KG1 (cell line): ENCODE results near the gene SIPA1L2.
"Not testable (repeated sequence)": the region's sequence is repeated elsewhere in the genome, so short reads cannot be mapped to it uniquely, and the experiment has no call there.

Experiments
- DNase-seq: peaks from one replicate; lab custom pipeline; 2025; lab: John Stamatoyannopoulos, UW

The SIPA1L2 gene

DNA sequence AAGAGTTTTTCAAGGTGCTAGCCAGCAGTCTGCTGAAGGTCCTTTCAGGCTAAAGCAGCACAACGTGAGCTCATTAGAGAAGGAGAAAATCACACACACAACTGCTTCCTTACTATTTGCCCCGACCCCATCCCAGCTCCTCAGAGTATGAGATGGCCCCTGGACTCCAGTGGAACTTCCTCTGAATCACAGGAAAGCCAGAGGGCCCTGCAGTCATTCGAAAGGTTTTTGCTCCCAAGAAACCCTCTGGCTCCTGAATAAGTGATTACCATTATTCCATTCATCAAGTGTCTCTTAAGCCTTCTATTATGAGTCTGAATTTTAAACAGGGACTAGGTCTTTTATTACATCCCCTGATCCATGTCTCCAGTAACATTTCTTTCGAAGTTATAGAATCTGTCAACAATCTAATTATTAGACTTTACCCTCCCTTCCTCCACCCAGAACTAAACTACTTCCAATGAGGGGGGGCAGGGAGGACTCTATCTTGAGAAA lies 14.6 kb downstream of the SIPA1L2 start:
- DNase-seq = no peak

- DNase-seq = no peak
Observed at GRCh38 chr1:232614811-232615210, 15.1 kb downstream of the SIPA1L2 start.

- DNase-seq = no peak
Observed at GRCh38 chr1:232613752-232614381, 16.1 kb downstream of the SIPA1L2 start.

GRCh38 chr1:232612836-232613235 lies 17.1 kb downstream of the SIPA1L2 start:
- DNase-seq = not testable (repeated sequence)

DNA sequence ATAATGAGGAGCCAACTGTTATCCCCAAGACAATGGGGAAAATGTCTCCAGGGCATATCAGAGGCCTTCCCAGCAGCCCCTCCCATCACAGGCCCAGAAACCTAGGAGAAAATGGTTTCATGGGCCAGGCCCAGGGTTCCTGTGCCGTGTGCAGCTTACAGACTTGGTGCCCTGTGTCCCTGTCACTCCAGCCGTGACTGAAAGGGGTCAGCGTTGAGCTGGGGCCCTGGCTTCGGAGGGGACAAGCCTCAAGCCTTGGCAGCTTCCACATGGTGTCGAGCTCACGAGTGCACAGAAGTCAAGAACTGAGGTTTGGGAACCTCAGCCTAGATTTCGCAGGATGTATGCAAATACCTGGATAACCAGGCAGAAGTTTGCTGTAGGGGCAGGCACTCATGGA lies 18.1 kb downstream of the SIPA1L2 start:
- no peak for DNase-seq

- not testable (repeated sequence) for DNase-seq
Observed at GRCh38 chr1:232610902-232611745, 18.8 kb downstream of the SIPA1L2 start.

- DNase-seq = no peak
Observed at GRCh38 chr1:232610192-232610901, 19.6 kb downstream of the SIPA1L2 start.

DNA sequence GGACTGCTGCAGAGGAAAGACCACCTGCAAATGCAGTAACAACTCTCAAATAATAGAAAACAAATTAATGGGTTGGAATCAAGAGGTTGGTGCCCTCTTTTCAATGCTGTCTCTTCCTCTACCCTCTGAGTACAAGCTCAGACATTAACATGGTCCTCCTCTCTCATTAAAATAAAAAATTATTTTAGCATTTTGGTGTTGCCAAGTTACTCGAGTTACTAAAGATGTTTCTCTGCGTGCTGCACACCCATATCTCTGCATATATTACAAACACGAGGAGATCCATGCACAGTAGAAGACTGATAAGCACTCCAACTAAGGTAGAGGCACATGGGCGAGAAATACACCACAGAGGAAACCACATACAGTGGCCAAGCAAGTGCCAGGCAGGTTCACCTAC lies 21.5 kb downstream of the SIPA1L2 start:
- no peak for DNase-seq

DNA sequence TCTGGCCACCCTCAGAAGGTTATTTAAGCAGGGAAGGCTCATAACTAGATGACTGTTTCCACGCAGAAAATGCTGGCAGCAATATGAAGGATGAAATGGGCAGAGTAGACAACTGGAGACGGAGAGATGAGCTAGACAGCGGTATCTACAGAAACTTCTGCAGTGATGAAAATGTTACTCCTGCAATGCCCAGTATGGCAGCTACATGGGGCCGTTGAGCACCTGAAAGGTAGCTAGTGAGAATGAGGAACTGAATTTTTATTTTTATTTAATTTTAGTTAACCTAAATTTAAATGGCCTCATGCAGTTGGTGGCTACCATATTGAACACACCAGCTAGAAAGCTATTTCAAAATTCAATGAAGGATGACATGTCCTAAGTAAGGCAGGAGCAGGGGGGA lies 27.3 kb downstream of the SIPA1L2 start:
- no peak for DNase-seq

DNA sequence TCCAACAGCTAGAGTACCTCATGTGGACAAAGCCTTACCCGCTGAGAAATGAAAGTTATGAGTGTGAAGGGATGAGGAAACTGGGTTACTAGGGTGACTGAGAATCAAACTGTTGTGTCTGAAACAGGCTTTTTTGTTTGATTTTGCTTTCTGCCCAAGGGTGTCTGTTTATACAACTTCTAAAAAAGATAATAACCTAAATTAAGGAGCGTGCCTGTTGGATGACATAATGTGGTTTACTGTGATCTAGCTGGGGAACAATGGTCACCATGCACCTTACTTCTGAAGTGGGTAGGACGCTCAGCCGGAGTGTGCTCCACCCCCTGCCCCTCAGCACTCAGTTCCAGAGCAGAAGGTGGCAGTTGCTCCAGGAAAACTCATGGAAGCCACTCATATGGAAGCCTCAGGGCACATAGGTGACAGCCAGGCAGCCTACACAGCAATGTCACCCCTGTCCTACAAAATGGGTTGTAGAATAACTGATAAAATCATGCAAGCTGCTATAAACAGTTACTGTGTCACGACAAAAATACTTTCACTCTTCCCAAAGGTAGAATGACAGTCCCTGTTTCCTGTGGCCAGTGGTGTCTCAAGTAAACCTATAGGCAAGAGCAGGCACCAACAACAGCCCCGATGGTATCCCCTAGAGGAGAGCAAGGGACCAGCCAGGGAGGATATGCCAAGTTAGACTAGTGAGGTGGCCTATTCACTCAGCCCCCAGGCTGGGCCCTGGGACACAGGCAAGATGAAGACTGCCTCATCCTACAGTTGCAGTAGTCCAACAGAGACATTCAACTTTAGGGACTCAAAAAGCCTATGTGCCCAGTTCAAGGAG lies 29.3 kb downstream of the SIPA1L2 start:
- DNase-seq = no peak

DNA sequence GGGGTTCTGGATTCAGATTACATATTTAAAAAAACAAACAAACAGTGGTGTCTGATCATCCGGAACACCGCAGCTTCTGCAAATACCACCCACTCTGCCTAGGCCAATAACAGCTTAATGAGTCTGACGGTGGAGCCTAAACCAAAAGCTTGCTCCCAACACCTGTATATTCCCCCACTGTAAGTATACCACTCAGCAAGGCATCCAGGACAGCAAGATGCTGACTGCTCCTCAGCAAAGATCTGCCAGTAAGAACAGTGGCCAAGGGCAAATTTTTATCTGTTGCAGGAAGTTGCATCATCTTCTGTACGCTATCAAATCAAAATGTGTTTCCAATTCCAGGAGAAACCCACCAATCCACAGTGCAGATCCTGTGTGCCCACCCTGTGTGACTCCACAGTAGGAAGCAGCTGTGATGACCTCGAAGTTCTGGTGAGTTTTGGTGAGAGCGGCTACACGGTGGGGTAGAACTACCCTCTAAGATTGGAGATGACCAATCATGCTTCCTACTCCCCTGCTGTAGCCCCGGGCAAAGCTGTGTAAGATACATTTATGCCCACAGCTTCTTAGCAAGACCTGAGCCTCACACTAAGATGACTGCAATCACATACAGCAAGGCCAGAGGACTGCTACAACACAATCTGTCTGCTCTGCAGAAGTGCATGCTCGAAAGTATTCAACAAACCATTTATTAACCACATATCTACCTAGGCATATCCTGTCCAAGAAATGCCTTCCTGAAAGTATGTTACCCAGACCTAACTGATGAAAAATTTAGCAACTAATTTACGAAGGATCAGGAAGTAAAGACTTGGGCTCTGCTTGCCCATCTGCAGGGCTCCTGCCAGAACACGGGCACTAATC lies 30.5 kb downstream of the SIPA1L2 start:
- no peak for DNase-seq

GRCh38 chr1:232598837-232599177 lies 31.1 kb downstream of the SIPA1L2 start:
- no peak for DNase-seq

DNA sequence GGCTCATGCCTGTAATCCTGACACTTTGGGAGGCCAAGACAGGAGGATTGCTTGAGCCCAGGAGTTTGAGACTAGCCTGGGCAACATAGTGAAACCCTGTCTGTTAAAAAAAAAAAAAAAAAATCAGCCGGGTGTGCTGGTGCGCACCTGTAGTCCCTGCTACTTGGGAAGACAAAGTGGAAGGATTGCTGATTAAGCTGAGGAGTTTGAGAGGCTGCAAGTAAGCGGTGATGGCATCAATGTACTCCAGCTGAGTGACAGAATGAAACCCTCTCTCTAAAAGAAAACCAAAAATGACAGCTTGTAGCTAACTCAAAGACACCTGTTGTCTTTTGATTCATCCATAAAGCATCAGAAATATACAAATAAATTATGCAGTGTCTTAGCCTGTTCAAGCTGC lies 31.8 kb downstream of the SIPA1L2 start:
- DNase-seq = no peak

- no peak for DNase-seq
Observed at GRCh38 chr1:232597721-232598120, 32.2 kb downstream of the SIPA1L2 start.

GRCh38 chr1:232596666-232597303 lies 33.1 kb downstream of the SIPA1L2 start:
- no peak for DNase-seq

DNA sequence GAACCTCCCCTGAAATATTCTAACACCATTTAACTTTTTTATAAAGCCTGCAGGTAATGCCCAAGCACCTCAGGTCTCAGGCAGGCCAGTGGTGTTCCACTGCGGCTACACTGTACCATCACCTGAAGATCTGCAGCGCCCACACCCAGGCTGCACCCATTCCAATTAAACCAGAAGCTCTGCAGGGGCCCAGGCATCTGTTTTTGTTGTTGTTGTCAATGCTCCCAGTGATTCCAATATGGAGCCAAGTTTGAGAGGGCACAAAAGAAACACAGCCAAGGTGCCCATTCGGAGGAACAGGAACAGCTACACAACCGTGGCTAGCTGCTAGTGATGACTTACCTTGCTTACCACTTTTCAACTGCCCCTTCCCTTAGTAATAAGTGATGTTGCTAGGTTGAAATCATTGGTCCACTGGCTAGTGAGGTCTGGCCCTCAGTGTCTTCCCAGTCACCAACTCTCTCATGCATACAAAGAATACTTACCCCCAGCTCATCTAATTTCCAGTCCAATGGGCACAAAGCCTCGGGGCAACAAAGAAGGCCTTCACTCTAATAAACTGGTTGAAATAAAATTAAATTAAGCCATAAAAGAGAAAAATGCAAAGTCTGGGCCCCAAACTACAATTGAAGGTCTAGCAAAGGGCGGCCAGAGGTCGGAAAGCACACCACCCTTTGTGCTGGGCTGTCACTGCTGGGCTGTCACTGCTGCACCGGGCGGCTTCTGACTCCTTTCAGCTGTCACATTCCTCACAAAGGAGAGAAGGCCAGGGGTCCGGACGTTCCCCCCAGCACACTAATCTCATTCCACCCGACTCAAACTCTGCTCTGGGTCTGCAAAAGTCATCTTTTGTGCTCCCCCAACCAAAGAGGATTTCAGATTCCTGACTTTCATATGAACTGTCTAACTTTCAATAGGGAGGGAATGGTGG lies 34.9 kb downstream of the SIPA1L2 start:
- no peak for DNase-seq

DNA sequence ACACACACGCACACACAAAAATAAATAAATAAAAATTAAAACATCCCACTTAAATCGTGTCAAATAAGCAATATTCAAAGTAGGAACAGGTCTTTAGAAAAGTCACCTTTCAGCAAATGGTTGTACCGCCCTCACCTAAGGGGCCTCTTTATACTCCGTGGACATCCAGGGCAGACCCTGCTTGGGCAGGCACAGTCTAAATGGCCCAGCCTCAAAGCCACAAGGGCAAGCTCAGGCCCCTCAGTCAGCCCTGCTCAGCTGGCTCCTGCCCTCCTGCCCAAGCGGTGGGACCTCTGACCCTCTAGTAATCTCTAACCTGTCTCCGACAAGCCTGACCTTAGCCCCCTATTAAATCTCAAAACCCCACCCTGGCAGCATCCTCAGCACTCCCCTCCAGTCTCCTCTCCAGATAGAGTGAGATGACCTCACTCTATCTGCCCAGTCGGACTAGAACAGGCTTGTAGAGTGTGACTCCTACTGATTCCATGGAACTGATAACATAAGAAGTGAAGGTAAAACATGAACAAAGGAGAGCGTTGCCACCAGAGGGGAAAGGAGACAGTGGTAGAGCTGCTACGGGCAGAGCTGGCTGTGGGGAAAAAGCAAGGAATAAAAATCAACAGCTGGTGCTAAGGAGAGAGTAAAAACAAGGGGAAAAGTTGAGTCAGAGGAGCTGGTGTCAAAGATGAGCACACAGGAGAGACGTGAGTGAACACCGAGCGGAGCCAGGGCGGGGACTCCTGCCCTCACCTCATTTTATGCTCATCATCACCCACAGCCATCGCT lies 36.0 kb downstream of the SIPA1L2 start:
- DNase-seq = no peak

GRCh38 chr1:232591344-232591743 lies 38.6 kb downstream of the SIPA1L2 start:
- DNase-seq = no peak

DNA sequence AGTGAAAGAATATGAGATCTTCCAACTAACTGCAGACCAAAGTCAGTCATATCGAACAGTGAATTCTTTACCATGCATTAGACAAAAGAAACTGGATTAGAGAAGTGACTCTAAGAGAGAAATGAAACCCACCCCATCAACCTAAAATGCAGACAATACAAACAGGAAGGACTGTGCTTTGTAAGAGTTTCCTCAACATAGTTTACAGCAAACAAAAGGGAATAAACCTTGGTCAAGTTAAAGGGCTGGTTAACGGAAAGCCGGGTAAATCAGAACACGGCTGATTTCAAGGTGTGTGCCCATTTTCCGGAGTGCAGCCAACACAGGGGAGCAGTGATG lies 39.2 kb downstream of the SIPA1L2 start:
- DNase-seq = no peak
